Smooth muscle cell (in vitro differentiated cells): ENCODE measurements around the gene GPR119. TPM values are rescaled to one million over a fixed set of nuclear protein-coding genes. Genes with fewer than 3 reads are reported as not detected.
"Not testable (repeated sequence)": the region's sequence is repeated elsewhere in the genome, so short reads cannot be mapped to it uniquely, and the experiment has no call there.

ENCODE experiments used
- DNase-seq: peaks from one replicate; lab custom pipeline; 2025; ENCODE audit not compliant: unreplicated experiment; lab: John Stamatoyannopoulos, UW
- H2AFZ ChIP-seq: fragments of 200-600 bp; sonication (generic); 2 replicates; pipeline ENCODE4 v1.6.0; 2016; ENCODE audit warnings: antibody characterized with exemption, low read depth, mild to moderate bottlenecking
- H3F3A ChIP-seq: fragments of 200-600 bp; sonication (generic); 2 replicates; pipeline ENCODE4 v1.6.0; 2017; ENCODE audit warnings: antibody characterized with exemption, low read depth
- H3K27ac ChIP-seq: fragments of 200-600 bp; sonication (generic); 2 replicates; pipeline ENCODE4 v1.5.1; 2016; ENCODE audit warnings: low read depth, mild to moderate bottlenecking
- H3K27me3 ChIP-seq: fragments of 200-600 bp; sonication (generic); 2 replicates; pipeline ENCODE4 v1.6.1; 2016; ENCODE audit warnings: low read depth, mild to moderate bottlenecking
- H3K36me3 ChIP-seq: fragments of 200-600 bp; sonication (generic); 2 replicates; pipeline ENCODE4 v1.5.1; 2016; ENCODE audit warnings: low read depth
- H3K4me1 ChIP-seq: fragments of 200-600 bp; sonication (generic); 2 replicates; pipeline ENCODE4 v1.5.1; 2016; ENCODE audit warnings: low read depth
- H3K4me2 ChIP-seq: fragments of 200-600 bp; sonication (generic); 2 replicates; pipeline ENCODE4 v1.6.0; 2016; ENCODE audit warnings: mild to moderate bottlenecking
- H3K4me3 ChIP-seq: fragments of 200-600 bp; sonication (generic); 2 replicates; pipeline ENCODE4 v1.5.1; 2016; ENCODE audit warnings: mild to moderate bottlenecking
- H3K79me2 ChIP-seq: fragments of 200-600 bp; sonication (generic); 2 replicates; pipeline ENCODE4 v1.6.0; 2016; ENCODE audit warnings: low read depth, mild to moderate bottlenecking
- H3K9ac ChIP-seq: fragments of 200-600 bp; sonication (generic); 2 replicates; pipeline ENCODE4 v1.6.0; 2016; ENCODE audit warnings: low read depth
- H3K9me3 ChIP-seq: fragments of 200-600 bp; sonication (generic); replicated peaks from 2 replicates; pipeline ENCODE4 v1.5.1; 2016; ENCODE audit warnings: low read depth
- H4K20me1 ChIP-seq: fragments of 200-600 bp; sonication (generic); 2 replicates; pipeline ENCODE4 v1.6.0; 2016; ENCODE audit warnings: low read depth
- WGBS: methylation state at CpG from one replicate; pipeline ENCODE4 v1.1.7; 2016; ENCODE audit warnings: low lambda C conversion rate; 5-methylcytosine and 5-hydroxymethylcytosine counted together
- polyA plus RNA-seq: library from polyadenylated mRNA; unstranded; fragments of >200 nt; fragmentation: Nextera tagmentation; extraction: Ambion mirVana; gene quantifications from 2 replicates; pipeline ENCODE4 v1.2.1, GENCODE V29; 2016
- total RNA-seq: library from RNA; depleted of rRNA; stranded (reverse); fragments of >200 nt; gene quantifications from 2 replicates; pipeline ENCODE4 v1.2.3, GENCODE V29; 2014
- TF ChIP-seq, protein P1 (sequence below): fragments of 200-600 bp; sonication (generic); IDR thresholded peaks from 2 replicates; pipeline ENCODE4 v1.5.1; 2017; ENCODE audit warnings: borderline replicate concordance, mild to moderate bottlenecking, antibody characterized with exemption; ENCODE audit not compliant: insufficient read depth, poor library complexity, severe bottlenecking

Gene GPR119
- total RNA-seq: not detected in 2 replicates
- polyA plus RNA-seq: not detected in 2 replicates

DNA sequence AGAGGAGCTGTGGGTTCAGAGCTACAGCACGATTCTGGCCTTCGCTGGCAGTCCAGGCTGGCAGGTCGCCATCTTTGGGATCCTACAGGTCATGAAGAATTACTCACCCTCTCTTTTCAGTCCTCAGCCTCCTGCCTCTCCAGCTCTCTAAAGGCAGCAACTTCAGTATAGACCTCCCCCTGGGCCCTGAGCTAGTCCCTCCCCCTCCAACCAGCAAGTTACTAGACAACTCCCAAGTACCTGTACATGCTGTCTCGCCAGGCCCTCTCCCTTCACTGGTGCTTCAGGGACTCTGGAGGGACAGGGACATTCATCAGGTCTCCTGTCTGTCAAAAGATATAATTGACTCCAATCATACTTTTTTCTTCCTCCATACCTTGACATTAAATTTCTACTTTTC, at the start of gene GPR119:
TSS of gene GPR119 (minus strand) at position 155 of the 400 bp plus-strand sequence. CDS start 227 bp downstream, outside the sequence.
- no peak within 1 kb of the TSS for H3K9ac ChIP-seq
- H3K27me3 ChIP-seq: no peaks in the 10 kb centered on the region
- no peak for DNase-seq
- TF ChIP-seq, protein P1, sequence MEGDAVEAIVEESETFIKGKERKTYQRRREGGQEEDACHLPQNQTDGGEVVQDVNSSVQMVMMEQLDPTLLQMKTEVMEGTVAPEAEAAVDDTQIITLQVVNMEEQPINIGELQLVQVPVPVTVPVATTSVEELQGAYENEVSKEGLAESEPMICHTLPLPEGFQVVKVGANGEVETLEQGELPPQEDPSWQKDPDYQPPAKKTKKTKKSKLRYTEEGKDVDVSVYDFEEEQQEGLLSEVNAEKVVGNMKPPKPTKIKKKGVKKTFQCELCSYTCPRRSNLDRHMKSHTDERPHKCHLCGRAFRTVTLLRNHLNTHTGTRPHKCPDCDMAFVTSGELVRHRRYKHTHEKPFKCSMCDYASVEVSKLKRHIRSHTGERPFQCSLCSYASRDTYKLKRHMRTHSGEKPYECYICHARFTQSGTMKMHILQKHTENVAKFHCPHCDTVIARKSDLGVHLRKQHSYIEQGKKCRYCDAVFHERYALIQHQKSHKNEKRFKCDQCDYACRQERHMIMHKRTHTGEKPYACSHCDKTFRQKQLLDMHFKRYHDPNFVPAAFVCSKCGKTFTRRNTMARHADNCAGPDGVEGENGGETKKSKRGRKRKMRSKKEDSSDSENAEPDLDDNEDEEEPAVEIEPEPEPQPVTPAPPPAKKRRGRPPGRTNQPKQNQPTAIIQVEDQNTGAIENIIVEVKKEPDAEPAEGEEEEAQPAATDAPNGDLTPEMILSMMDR: no peak
- H3K4me2 ChIP-seq: no peak within 1 kb of the TSS
- H2AFZ ChIP-seq: no peak within 1 kb of the TSS
- WGBS: 77% methylated on average over 4 of the region's 4 CpGs
- no peaks in the 10 kb centered on the region for H4K20me1 ChIP-seq
- no peaks in the 10 kb centered on the region for H3K9me3 ChIP-seq
- no peaks in the 10 kb centered on the region for H3K36me3 ChIP-seq
- no peak within 1 kb of the TSS for H3K4me3 ChIP-seq
- H3K79me2 ChIP-seq: no peaks in the 10 kb centered on the region
- no peak within 1 kb of the TSS for H3K27ac ChIP-seq
- H3F3A ChIP-seq: no peaks in the 10 kb centered on the region
- H3K4me1 ChIP-seq: no peaks in the 10 kb centered on the region

DNA sequence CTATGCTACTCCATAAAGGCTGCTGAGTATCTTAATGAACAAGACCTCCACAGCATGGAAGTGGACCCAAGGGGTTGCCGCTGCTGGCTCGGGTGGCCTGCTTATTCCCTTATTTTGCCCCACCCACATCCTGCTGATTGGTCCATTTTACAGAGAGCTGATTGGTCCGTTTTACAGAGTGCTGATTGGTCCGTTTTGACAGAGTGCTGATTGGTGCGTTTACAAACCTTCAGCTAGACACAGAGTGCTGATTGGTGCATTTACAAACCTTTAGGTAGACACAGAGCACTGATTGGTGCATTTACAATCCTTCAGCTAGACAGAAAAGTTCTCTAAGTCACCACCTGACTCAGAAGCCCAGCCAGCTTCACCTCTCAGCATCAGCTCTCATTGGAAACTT, 43.8 kb upstream of the GPR119 start:
- not testable (repeated sequence) for H3K4me3 ChIP-seq, H2AFZ ChIP-seq, H3K79me2 ChIP-seq, H3K27ac ChIP-seq, H3K27me3 ChIP-seq, H4K20me1 ChIP-seq, H3K9me3 ChIP-seq, H3K4me2 ChIP-seq, H3K36me3 ChIP-seq, H3K4me1 ChIP-seq, H3F3A ChIP-seq, DNase-seq, H3K9ac ChIP-seq
- WGBS: 72% methylated on average over 5 of the region's 5 CpGs

DNA sequence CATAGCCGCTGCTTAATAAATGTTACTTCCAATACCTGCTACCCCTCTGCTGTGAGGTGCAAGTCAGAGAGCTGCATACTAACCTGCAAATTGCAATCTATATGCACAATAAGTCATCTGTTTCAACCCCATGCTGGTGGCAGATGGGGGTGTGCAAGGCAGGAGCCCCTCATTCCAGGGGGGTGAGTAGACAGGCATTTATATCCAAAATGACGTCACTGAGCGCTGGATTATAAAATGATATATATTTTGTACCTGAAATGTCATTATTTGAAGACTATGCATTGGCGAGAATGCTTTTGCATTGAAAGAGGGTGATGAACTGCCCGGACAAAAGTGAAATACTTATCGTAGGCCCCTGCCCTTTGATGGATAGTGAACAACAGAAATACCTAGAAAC, 41.1 kb upstream of the GPR119 start:
- H3K9ac ChIP-seq: no peak overlapping the region
- H4K20me1 ChIP-seq: no peaks in the 10 kb centered on the region
- no peak for DNase-seq
- TF ChIP-seq, protein P1: no peak
- H3K27me3 ChIP-seq: no peaks in the 10 kb centered on the region
- H3K9me3 ChIP-seq: no peaks in the 10 kb centered on the region
- H3K79me2 ChIP-seq: no peaks in the 10 kb centered on the region
- H3K36me3 ChIP-seq: no peaks in the 10 kb centered on the region
- H3K4me2 ChIP-seq: no peak overlapping the region
- no peak overlapping the region for H3K4me3 ChIP-seq
- no peaks in the 10 kb centered on the region for H3F3A ChIP-seq
- H2AFZ ChIP-seq: no peak overlapping the region
- no peak overlapping the region for H3K27ac ChIP-seq
- no peaks in the 10 kb centered on the region for H3K4me1 ChIP-seq
- WGBS: 81% methylated on average over 6 of the region's 6 CpGs

DNA sequence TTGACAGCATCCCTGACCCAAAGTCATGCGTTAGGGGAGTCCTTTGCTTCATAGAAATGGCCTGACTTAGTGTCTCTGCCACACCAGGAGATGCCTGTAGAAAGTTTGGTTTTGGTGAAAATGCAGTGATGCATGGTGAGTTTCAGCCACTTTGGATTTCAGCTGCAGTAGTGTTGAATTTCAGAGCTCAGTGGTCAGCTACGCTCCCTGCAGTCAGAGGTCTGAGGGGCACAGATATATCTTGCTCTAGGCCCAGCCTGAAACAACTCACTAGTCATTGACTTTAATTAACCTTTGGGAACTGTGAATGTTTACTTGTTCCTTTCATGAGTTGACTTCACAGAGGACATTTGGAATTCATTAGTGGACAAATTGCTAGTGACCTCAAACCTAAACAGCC, 33.8 kb upstream of the GPR119 start:
- Histone ChIP-seq H3K36me3 (no peaks in the 10 kb centered on the region), H3K4me1 (no peaks in the 10 kb centered on the region), H2AFZ (no peak overlapping the region), H3K9me3 (no peaks in the 10 kb centered on the region), H4K20me1 (no peaks in the 10 kb centered on the region), H3K27ac (no peak overlapping the region), H3K27me3 (no peaks in the 10 kb centered on the region), H3K9ac (no peak overlapping the region), H3F3A (no peaks in the 10 kb centered on the region), H3K4me2 (no peak overlapping the region), H3K4me3 (no peak overlapping the region), H3K79me2 (no peaks in the 10 kb centered on the region)
- TF ChIP-seq, protein P1: no peak
- WGBS: 77% methylated on average over 2 of the region's 2 CpGs
- DNase-seq: no peak
